HS-27A (cell line): ENCODE measurements around the gene TRPV4.

Experiments
- DNase-seq: peaks from one replicate; pipeline ENCODE4 v3.0.0-alpha.2; 2012; ENCODE audit warnings: low read depth, missing footprints

The TRPV4 gene

GRCh38 chr12:109739747-109740693 lies 93.2 kb downstream of the TRPV4 start:
- DNase-seq: no peak

GRCh38 chr12:109738878-109739665 lies 94.1 kb downstream of the TRPV4 start:
- peak; percentile 71 for DNase-seq

- DNase-seq: no peak
These were observed 95.0 kb downstream of the TRPV4 start for GRCh38 chr12:109738209-109738608.

- no peak for DNase-seq
These were observed 95.6 kb downstream of the TRPV4 start for GRCh38 chr12:109737631-109738030.

GRCh38 chr12:109737126-109737525 lies 96.1 kb downstream of the TRPV4 start:
- DNase-seq: no peak

GRCh38 chr12:109736552-109737108 lies 96.6 kb downstream of the TRPV4 start:
- no peak for DNase-seq

- DNase-seq: no peak
These were observed 97.2 kb downstream of the TRPV4 start for GRCh38 chr12:109735825-109736551.

- no peak for DNase-seq
These were observed 98.1 kb downstream of the TRPV4 start for GRCh38 chr12:109735051-109735521.

- no peak for DNase-seq
These were observed 98.8 kb downstream of the TRPV4 start for GRCh38 chr12:109734219-109735000.
